Measurements from ENCODE around the gene ACSL4. TPM values are rescaled to one million over a fixed set of nuclear protein-coding genes. Genes with fewer than 3 reads are reported as not detected.

Gene ACSL4
- total RNA-seq, 2 donors from 2014 or later: 22.9 to 118 TPM

- Histone ChIP-seq H3K4me1 (replicated peaks) (no peaks in the 10 kb centered on the region), H3K27ac (no peak overlapping the region), H3K36me3 (no peaks in the 10 kb centered on the region), H3K4me3 (no peak overlapping the region), H3K9me3 (no peaks in the 10 kb centered on the region), H3K27me3 (replicated peaks; ENCODE audit: insufficient read depth) (no peaks in the 10 kb centered on the region)
- no peak for DNase-seq (ENCODE audit: low spot score)
- no peak for TF ChIP-seq CTCF (IDR thresholded peaks at IDR 0.05)
- TF ChIP-seq POLR2A (IDR thresholded peaks at IDR 0.05): no peak
- no peak for TF ChIP-seq POLR2AphosphoS5 (IDR thresholded peaks at IDR 0.05)
- intact Hi-C loops (cut with DNase I): no loop called here
- 88% methylated on average over 5 of the region's 5 CpGs for WGBS
Observed at GRCh38 chrX:109774706-109775105, 41.6 kb upstream of the ACSL4 start.

GRCh38 chrX:109774136-109774535 is 41.1 kb upstream of the ACSL4 start:
- TF ChIP-seq POLR2AphosphoS5 (IDR thresholded peaks at IDR 0.05) (no peak), CTCF (IDR thresholded peaks at IDR 0.05) (no peak), POLR2A (IDR thresholded peaks at IDR 0.05) (no peak)
- Histone ChIP-seq H3K36me3 (no peaks in the 10 kb centered on the region), H3K4me3 (no peak overlapping the region), H3K9me3 (no peaks in the 10 kb centered on the region), H3K27ac (no peak overlapping the region), H3K27me3 (replicated peaks; ENCODE audit: insufficient read depth) (no peaks in the 10 kb centered on the region), H3K4me1 (replicated peaks) (no peaks in the 10 kb centered on the region)
- no peak for DNase-seq (ENCODE audit: low spot score)
- intact Hi-C loops (cut with DNase I): no loop called here
- 83% methylated on average over 1 of the region's 1 CpG for WGBS

DNA sequence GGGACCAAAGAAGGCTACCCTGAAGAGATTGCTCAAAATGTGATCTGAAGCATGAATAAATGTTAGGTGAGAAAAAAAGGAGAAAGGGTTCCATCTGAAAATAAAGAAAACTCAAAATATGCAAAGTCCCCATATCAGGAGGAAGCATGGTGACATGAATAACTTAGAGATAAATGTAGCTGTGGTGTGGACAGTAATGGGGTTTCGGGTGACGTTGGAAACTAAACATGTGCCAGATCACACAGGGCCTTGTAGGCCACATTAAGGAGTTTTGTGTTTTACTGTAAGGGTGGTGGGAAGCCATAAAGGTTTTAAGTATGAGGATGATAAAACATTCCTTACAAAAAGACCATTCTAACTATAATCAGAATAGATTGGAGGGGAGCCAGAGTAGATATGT is 40.3 kb upstream of the ACSL4 start:
- Histone ChIP-seq H3K9me3 (no peaks in the 10 kb centered on the region), H3K4me1 (replicated peaks) (no peaks in the 10 kb centered on the region), H3K36me3 (no peaks in the 10 kb centered on the region), H3K27me3 (replicated peaks; ENCODE audit: insufficient read depth) (no peaks in the 10 kb centered on the region), H3K4me3 (no peak overlapping the region), H3K27ac (no peak overlapping the region)
- no peak for DNase-seq (ENCODE audit: low spot score)
- intact Hi-C loops (cut with DNase I): no loop called here
- 85% methylated on average over 2 of the region's 2 CpGs for WGBS
- TF ChIP-seq CTCF (IDR thresholded peaks at IDR 0.05) (no peak), POLR2AphosphoS5 (IDR thresholded peaks at IDR 0.05) (no peak), POLR2A (IDR thresholded peaks at IDR 0.05) (no peak)

GRCh38 chrX:109770780-109771179 is 37.7 kb upstream of the ACSL4 start:
- no peak for DNase-seq (ENCODE audit: low spot score)
- Histone ChIP-seq H3K4me1 (replicated peaks) (no peaks in the 10 kb centered on the region), H3K36me3 (no peaks in the 10 kb centered on the region), H3K9me3 (no peaks in the 10 kb centered on the region), H3K27me3 (replicated peaks; ENCODE audit: insufficient read depth) (no peaks in the 10 kb centered on the region), H3K4me3 (no peak overlapping the region), H3K27ac (no peak overlapping the region)
- intact Hi-C loops (cut with DNase I): no loop called here
- TF ChIP-seq CTCF (IDR thresholded peaks at IDR 0.05): no peak
- TF ChIP-seq POLR2A (IDR thresholded peaks at IDR 0.05): no peak
- no peak for TF ChIP-seq POLR2AphosphoS5 (IDR thresholded peaks at IDR 0.05)
- WGBS: 100% methylated on average over 2 of the region's 2 CpGs

DNA sequence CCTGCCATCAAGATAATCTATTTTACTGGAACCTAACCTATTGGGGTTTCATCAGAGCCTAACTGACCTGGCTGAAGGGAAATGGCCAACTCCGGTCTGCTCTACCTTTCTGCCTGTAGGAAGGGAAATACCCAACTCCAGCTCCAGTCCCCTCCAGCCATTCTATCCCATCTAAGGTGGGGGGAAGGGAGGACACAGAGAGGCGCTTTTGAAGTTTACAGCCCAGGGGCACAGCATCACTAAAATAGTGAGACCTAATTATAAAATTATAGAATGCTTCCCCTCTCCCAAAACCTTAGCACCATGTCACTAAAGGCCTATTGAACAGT is 27.8 kb upstream of the ACSL4 start:
- Histone ChIP-seq H3K36me3 (no peaks in the 10 kb centered on the region), H3K27ac (no peak overlapping the region), H3K9me3 (no peaks in the 10 kb centered on the region), H3K4me3 (no peak overlapping the region), H3K4me1 (replicated peaks) (no peaks in the 10 kb centered on the region), H3K27me3 (replicated peaks; ENCODE audit: insufficient read depth) (no peaks in the 10 kb centered on the region)
- no peak for TF ChIP-seq POLR2A (IDR thresholded peaks at IDR 0.05)
- TF ChIP-seq CTCF (IDR thresholded peaks at IDR 0.05): no peak
- TF ChIP-seq POLR2AphosphoS5 (IDR thresholded peaks at IDR 0.05): no peak
- no peak for DNase-seq (ENCODE audit: low spot score)
- intact Hi-C loops (cut with DNase I): no loop called here
- WGBS: 50% methylated on average over 2 of the region's 2 CpGs

Measured in prostate gland (tissue), 2 donors.